ENCODE data around the gene TPSB2. TPM values are rescaled to one million over a fixed set of nuclear protein-coding genes. Genes with fewer than 3 reads are reported as not detected.
"Not testable (repeated sequence)": the region's sequence is repeated elsewhere in the genome, so short reads cannot be mapped to it uniquely, and the experiment has no call there.

The TPSB2 gene
- not detected for total RNA-seq

DNA sequence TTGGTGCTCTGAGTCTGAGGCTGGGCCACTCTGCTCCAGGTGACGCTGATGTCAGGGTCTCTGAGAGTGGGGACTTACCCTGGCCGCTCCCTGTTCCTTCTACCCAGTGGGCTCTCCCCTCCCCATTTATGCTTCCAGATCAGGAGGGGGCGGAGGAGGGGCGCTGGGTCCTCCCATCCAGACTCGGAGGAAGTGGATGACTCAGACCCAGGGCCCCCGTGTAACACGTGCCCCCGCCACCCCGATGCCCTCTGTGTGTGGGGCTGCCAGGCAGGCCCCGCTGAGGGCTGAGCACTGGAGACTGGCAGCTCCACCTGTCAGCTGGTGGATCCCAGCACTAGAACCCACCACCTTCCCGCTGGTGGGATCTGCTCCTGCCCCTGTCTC, at the start of gene TPSB2:
Gene TPSB2, minus strand, starts transcription at position 101 of the 387 bp plus-strand sequence. CDS start 233 bp downstream, outside the sequence.
- H3K4me1 Mint-ChIP-seq, DNase-seq, H3K27me3 Mint-ChIP-seq, H3K9me3 Mint-ChIP-seq, H3K36me3 Mint-ChIP-seq, H3K4me3 Mint-ChIP-seq, H3K27ac Mint-ChIP-seq: not testable (repeated sequence)

GRCh38 chr16:1279081-1279944, 49.3 kb upstream of the TPSB2 start:
- Mint-ChIP-seq H3K27ac (no peak overlapping the region), H3K4me1 (no peaks in the 10 kb centered on the region), H3K4me3 (no peak overlapping the region), H3K27me3 (peaks cover 8% of the 10 kb centered on the region), H3K9me3 (no peaks in the 10 kb centered on the region), H3K36me3 (no peaks in the 10 kb centered on the region)
- DNase-seq, result no peak

GRCh38 chr16:1278477-1278876, 48.5 kb upstream of the TPSB2 start:
- H3K27ac Mint-ChIP-seq, result no peak overlapping the region
- H3K4me3 Mint-ChIP-seq, result no peak overlapping the region
- DNase-seq, result no peak
- H3K36me3 Mint-ChIP-seq, result no peaks in the 10 kb centered on the region
- H3K9me3 Mint-ChIP-seq, result no peaks in the 10 kb centered on the region
- H3K27me3 Mint-ChIP-seq, result peaks cover 10% of the 10 kb centered on the region
- no peaks in the 10 kb centered on the region for H3K4me1 Mint-ChIP-seq

GRCh38 chr16:1277617-1278282, 47.8 kb upstream of the TPSB2 start:
- Mint-ChIP-seq H3K27me3 (peaks cover 12% of the 10 kb centered on the region), H3K27ac (no peak overlapping the region), H3K4me3 (no peak overlapping the region), H3K36me3 (no peaks in the 10 kb centered on the region), H3K9me3 (no peaks in the 10 kb centered on the region), H3K4me1 (no peaks in the 10 kb centered on the region)
- DNase-seq, result no peak

DNA sequence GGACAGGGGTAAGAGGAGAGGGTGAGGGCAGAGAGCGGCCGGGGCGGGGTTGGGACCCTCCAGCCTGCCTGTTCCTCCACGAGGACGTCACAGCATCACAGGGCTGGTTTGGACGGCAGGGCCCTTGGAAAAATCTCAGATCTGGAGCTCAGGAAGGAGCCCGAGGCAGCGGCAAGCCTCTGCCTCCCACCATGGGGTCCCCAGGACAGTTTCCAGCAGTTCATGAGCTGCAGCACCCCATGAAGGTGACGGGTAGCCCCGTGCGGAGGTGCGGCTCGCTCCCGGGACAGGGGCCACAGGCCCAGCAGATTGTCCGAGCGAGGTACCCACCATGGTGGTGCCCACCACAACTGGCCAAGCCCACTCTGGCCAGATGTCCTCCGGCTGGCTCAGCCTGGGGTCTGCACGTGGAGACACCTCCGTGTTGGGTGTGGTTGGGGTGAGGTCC, 47.2 kb upstream of the TPSB2 start:
- Mint-ChIP-seq H3K27me3 (peaks cover 12% of the 10 kb centered on the region), H3K9me3 (no peaks in the 10 kb centered on the region), H3K4me1 (peaks cover 2% of the 10 kb centered on the region), H3K4me3 (no peak overlapping the region), H3K36me3 (no peaks in the 10 kb centered on the region), H3K27ac (no peak overlapping the region)
- DNase-seq, result no peak

DNA sequence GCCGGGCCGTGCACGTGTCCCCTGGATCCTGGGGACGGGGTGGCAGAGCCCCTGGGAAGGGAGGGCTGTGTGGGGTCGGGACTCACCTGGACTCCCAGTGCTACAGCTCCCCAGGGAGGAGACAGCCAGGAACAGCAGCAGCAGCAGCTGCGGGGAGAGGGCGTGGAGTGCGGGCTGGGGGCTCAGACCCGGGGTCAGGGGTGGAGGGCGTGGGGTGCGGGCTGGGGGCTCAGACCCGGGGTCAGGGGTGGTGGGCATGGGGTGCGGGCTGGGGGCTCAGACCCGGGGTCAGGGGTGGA, 46.5 kb upstream of the TPSB2 start:
- Mint-ChIP-seq H3K27me3 (peaks cover 12% of the 10 kb centered on the region), H3K27ac (no peak overlapping the region), H3K4me1 (peaks cover 3% of the 10 kb centered on the region), H3K36me3 (no peaks in the 10 kb centered on the region), H3K4me3 (no peak overlapping the region), H3K9me3 (no peaks in the 10 kb centered on the region)
- no peak for DNase-seq

DNA sequence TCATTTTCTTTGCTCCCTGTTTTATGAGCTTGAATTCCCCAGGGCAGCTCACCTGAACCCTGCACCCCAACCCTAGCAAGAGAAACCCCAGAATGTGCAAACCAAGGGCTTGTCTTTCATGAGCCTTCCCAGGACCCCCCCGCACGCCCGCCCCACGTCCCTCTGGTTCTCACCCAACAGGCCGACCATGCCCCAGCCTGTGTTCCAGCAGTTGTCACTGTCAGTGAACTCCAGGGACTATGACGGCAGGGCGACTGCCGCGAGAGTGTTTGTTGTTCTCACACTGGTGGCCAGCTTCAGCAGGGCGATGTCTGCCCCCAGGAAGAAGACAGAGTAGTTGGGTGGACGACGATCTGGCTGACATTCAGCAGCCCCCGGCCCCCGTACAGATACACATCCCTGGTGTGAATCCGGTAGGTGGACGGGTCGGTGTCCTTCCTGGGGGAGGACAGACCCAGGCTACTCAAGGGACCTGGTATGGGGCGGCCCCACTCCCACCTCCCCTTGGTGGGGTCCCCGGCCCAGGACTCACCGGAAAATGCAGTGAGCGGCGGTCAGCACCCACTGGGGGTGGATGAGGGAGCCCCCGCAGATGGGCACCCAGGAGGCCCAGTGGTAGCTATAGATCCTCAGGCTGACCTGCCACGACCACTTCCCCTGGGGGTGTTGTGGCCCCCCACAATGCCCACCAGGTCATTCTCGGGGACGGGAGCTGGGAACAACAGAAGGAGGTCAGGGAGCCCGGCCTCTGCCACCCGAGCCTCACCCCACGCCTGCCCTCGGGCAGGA, 46.0 kb upstream of the TPSB2 start:
- no peak for DNase-seq
- H3K27me3 Mint-ChIP-seq, result peaks cover 12% of the 10 kb centered on the region
- H3K4me3 Mint-ChIP-seq, result no peak overlapping the region
- no peaks in the 10 kb centered on the region for H3K36me3 Mint-ChIP-seq
- no peak overlapping the region for H3K27ac Mint-ChIP-seq
- H3K4me1 Mint-ChIP-seq, result peaks cover 3% of the 10 kb centered on the region
- H3K9me3 Mint-ChIP-seq, result no peaks in the 10 kb centered on the region

GRCh38 chr16:1274767-1275166, 44.8 kb upstream of the TPSB2 start:
- peaks cover 3% of the 10 kb centered on the region for H3K4me1 Mint-ChIP-seq
- DNase-seq, result no peak
- H3K27ac Mint-ChIP-seq, result no peak overlapping the region
- no peak overlapping the region for H3K4me3 Mint-ChIP-seq
- H3K27me3 Mint-ChIP-seq, result peaks cover 12% of the 10 kb centered on the region
- H3K36me3 Mint-ChIP-seq, result no peaks in the 10 kb centered on the region
- no peaks in the 10 kb centered on the region for H3K9me3 Mint-ChIP-seq

- Mint-ChIP-seq H3K27ac (no peak overlapping the region), H3K4me3 (no peak overlapping the region), H3K27me3 (peaks cover 12% of the 10 kb centered on the region), H3K36me3 (no peaks in the 10 kb centered on the region), H3K9me3 (no peaks in the 10 kb centered on the region), H3K4me1 (peaks cover 3% of the 10 kb centered on the region)
- no peak for DNase-seq
These were observed 43.8 kb upstream of the TPSB2 start for GRCh38 chr16:1273816-1274215.

- Mint-ChIP-seq H3K36me3 (no peaks in the 10 kb centered on the region), H3K4me3 (no peak overlapping the region), H3K4me1 (peaks cover 3% of the 10 kb centered on the region), H3K27ac (no peak overlapping the region), H3K9me3 (no peaks in the 10 kb centered on the region), H3K27me3 (peaks cover 9% of the 10 kb centered on the region)
- DNase-seq, result no peak
These were observed 42.6 kb upstream of the TPSB2 start for GRCh38 chr16:1272453-1273198.

GRCh38 chr16:1271724-1272413, 41.9 kb upstream of the TPSB2 start:
- H3K36me3 Mint-ChIP-seq, H3K4me1 Mint-ChIP-seq, H3K9me3 Mint-ChIP-seq, H3K27me3 Mint-ChIP-seq, H3K27ac Mint-ChIP-seq, DNase-seq, H3K4me3 Mint-ChIP-seq: not testable (repeated sequence)

DNA sequence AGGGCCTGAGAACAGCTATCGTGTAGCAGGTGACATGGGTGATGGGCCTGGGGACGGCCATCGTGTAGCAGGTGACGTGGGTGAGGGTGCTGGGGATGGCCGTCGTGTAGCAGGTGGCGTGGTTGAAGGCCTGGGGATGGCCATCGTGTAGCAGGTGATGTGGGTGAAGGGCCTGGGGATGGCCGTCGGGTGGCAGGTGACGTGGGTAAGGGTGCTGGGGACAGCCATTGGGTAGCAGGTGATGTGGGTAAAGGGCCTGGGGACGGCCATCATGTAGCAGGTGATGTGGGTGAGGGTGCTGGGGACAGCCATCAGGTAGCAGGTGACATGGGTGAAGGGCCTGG, 41.4 kb upstream of the TPSB2 start:
- H3K27me3 Mint-ChIP-seq, result peaks cover 8% of the 10 kb centered on the region
- H3K36me3 Mint-ChIP-seq, result no peaks in the 10 kb centered on the region
- H3K9me3 Mint-ChIP-seq, result no peaks in the 10 kb centered on the region
- H3K4me3 Mint-ChIP-seq, result no peak overlapping the region
- H3K4me1 Mint-ChIP-seq, result peaks cover 3% of the 10 kb centered on the region
- H3K27ac Mint-ChIP-seq, result no peak overlapping the region
- DNase-seq, result no peak

GRCh38 chr16:1269418-1269817, 39.4 kb upstream of the TPSB2 start:
- not testable (repeated sequence) for H3K36me3 Mint-ChIP-seq, H3K9me3 Mint-ChIP-seq, H3K4me3 Mint-ChIP-seq, H3K27ac Mint-ChIP-seq, H3K4me1 Mint-ChIP-seq, DNase-seq, H3K27me3 Mint-ChIP-seq

DNA sequence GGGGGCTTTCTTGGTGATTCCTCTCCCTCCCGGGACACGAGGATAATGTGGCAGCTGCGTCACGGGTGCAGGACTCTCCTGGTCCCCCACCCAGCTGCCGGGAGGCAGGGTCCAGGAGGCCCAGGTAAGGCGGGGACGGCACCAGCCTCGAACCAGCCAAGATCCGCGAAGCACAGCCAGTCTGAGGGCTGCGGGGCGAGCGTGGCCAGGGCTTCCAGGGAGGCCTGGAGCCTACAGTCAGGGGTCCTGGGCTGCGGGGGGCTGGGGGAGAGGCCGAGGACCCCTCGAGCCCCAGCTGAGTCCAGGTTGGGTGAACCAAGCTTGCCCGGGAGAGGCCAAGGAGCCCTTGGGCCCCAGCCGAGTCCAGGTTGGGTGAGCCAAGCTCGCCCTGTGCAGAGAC, 35.8 kb upstream of the TPSB2 start:
- DNase-seq, result no peak
- Mint-ChIP-seq H3K4me1 (no peaks in the 10 kb centered on the region), H3K36me3 (no peaks in the 10 kb centered on the region), H3K27me3 (peaks cover 13% of the 10 kb centered on the region), H3K27ac (no peak overlapping the region), H3K4me3 (no peak overlapping the region), H3K9me3 (peaks cover 3% of the 10 kb centered on the region)

Measured in activated naive CD8-positive, alpha-beta T cell treated with anti-CD3 and anti-CD28 coated beads for 36 hours (primary cell).